H9 (cell line): ENCODE results near the gene ZNF672. TPM values are rescaled to one million over a fixed set of nuclear protein-coding genes. Genes with fewer than 3 reads are reported as not detected.

ENCODE experiments used
- DNase-seq: peaks from one replicate; pipeline ENCODE4 v3.0.0-alpha.2; 2017
- H2AFZ ChIP-seq: one replicate; pipeline ENCODE4 v1.6.1; 2013; ENCODE audit warnings: mild to moderate bottlenecking, low read length, control low read depth, moderate library complexity
- H2AK5ac ChIP-seq: 2 replicates; pipeline ENCODE4 v1.6.1; 2013; ENCODE audit warnings: low read length, control low read depth, mixed read lengths; ENCODE audit not compliant: insufficient read length
- H2BK120ac ChIP-seq: one replicate; pipeline ENCODE4 v1.6.1; 2013; ENCODE audit warnings: low read depth, mild to moderate bottlenecking, low read length, control low read depth, inconsistent platforms; ENCODE audit not compliant: poor library complexity, severe bottlenecking
- H2BK12ac ChIP-seq: 2 replicates; pipeline ENCODE4 v1.6.1; 2013; ENCODE audit warnings: low read length, control low read depth, mixed read lengths, low read depth; ENCODE audit not compliant: insufficient read length
- H2BK15ac ChIP-seq: 2 replicates; pipeline ENCODE4 v1.6.1; 2013; ENCODE audit warnings: low read depth, low read length, control low read depth
- H2BK20ac ChIP-seq: one replicate; pipeline ENCODE4 v1.6.1; 2013; ENCODE audit warnings: low read depth, mild to moderate bottlenecking, low read length, control low read depth, inconsistent platforms; ENCODE audit not compliant: poor library complexity, severe bottlenecking
- H2BK5ac ChIP-seq: 2 replicates; pipeline ENCODE4 v1.6.1; 2013; ENCODE audit warnings: low read length, control low read depth, mixed read lengths; ENCODE audit not compliant: insufficient read length
- H3K14ac ChIP-seq: 2 replicates; pipeline ENCODE4 v1.6.1; 2013; ENCODE audit warnings: low read length, control low read depth; ENCODE audit not compliant: insufficient read depth
- H3K18ac ChIP-seq: 2 replicates; pipeline ENCODE4 v1.6.1; 2013; ENCODE audit warnings: low read depth, mild to moderate bottlenecking, mixed read lengths, low read length, control low read depth; ENCODE audit not compliant: insufficient read length
- H3K23ac ChIP-seq: 2 replicates; pipeline ENCODE4 v1.6.1; 2013; ENCODE audit warnings: low read length, control low read depth, mixed read lengths, low read depth; ENCODE audit not compliant: insufficient read length
- H3K23me2 ChIP-seq: 2 replicates; pipeline ENCODE4 v1.6.1; 2013; ENCODE audit warnings: low read depth, mild to moderate bottlenecking, mixed read lengths, low read length, control low read depth; ENCODE audit not compliant: insufficient read length, poor library complexity, severe bottlenecking
- H3K27ac ChIP-seq: 2 replicates; pipeline ENCODE4 v1.5.1; 2013; ENCODE audit warnings: low read length, control low read depth, mixed read lengths, low read depth; ENCODE audit not compliant: insufficient read length
- H3K27me3 ChIP-seq: 2 replicates; pipeline ENCODE4 v1.6.1; 2013; ENCODE audit warnings: low read length, control low read depth, inconsistent platforms; ENCODE audit not compliant: insufficient read depth
- H3K4ac ChIP-seq: 2 replicates; pipeline ENCODE4 v1.6.1; 2013; ENCODE audit warnings: low read depth, mild to moderate bottlenecking, control low read depth, inconsistent platforms, low read length, moderate library complexity
- H3K4me1 ChIP-seq: 2 replicates; pipeline ENCODE4 v1.6.1; 2013; ENCODE audit warnings: low read length, control low read depth, inconsistent platforms; ENCODE audit not compliant: insufficient read depth
- H3K4me2 ChIP-seq: 2 replicates; pipeline ENCODE4 v1.6.1; 2013; ENCODE audit warnings: low read length, control low read depth, mixed read lengths; ENCODE audit not compliant: insufficient read length, insufficient read depth
- H3K56ac ChIP-seq: 2 replicates; pipeline ENCODE4 v1.6.1; 2013; ENCODE audit warnings: low read depth, mild to moderate bottlenecking, mixed read lengths, low read length, control low read depth; ENCODE audit not compliant: insufficient read length
- H3K79me1 ChIP-seq: 2 replicates; pipeline ENCODE4 v1.6.1; 2013; ENCODE audit warnings: low read depth, mild to moderate bottlenecking, moderate library complexity, low read length, control low read depth, inconsistent platforms; ENCODE audit not compliant: insufficient read depth, poor library complexity, severe bottlenecking
- H3K79me2 ChIP-seq: 2 replicates; pipeline ENCODE4 v1.6.1; 2013; ENCODE audit warnings: low read length, control low read depth, inconsistent platforms; ENCODE audit not compliant: insufficient read depth
- H3K9ac ChIP-seq: 2 replicates; pipeline ENCODE4 v1.6.1; 2013; ENCODE audit warnings: low read length, control low read depth, mixed read lengths; ENCODE audit not compliant: insufficient read length; ENCODE audit errors: extremely low read depth
- H3K9me3 ChIP-seq: one replicate; pipeline ENCODE4 v1.6.1; 2013; ENCODE audit warnings: low read depth, low read length, inconsistent platforms; ENCODE audit not compliant: control insufficient read depth
- H3T11ph ChIP-seq: one replicate; pipeline ENCODE4 v1.6.1; 2013; ENCODE audit warnings: mild to moderate bottlenecking, low read length, control low read depth, inconsistent platforms
- H4K20me1 ChIP-seq: one replicate; pipeline ENCODE4 v1.6.1; 2013; ENCODE audit not compliant: control insufficient read depth, insufficient read length, insufficient read depth
- H4K5ac ChIP-seq: 2 replicates; pipeline ENCODE4 v1.6.1; 2013; ENCODE audit warnings: low read depth, mild to moderate bottlenecking, mixed read lengths, low read length, control low read depth; ENCODE audit not compliant: insufficient read length
- H4K8ac ChIP-seq: replicated peaks from 2 replicates; pipeline ENCODE4 v1.6.1; 2013; ENCODE audit warnings: low read length, control low read depth, mixed read lengths, low read depth; ENCODE audit not compliant: insufficient read length
- H4K91ac ChIP-seq: 2 replicates; pipeline ENCODE4 v1.6.1; 2013; ENCODE audit warnings: low read depth, mild to moderate bottlenecking, moderate library complexity, mixed read lengths, low read length, control low read depth; ENCODE audit not compliant: insufficient read length
- H3K27ac Mint-ChIP-seq, 3 experiments: 2 replicates in 2 of 3; 3 replicates in 1 of 3; pipeline ENCODE4 v1.8.0; 2020 to 2021; ENCODE audit warnings: mixed read lengths in 3 of 3, mild to moderate bottlenecking in 1 of 3, moderate library complexity in 1 of 3
- H3K27me3 Mint-ChIP-seq: 2 replicates; pipeline ENCODE4 v1.8.0; 2021; ENCODE audit warnings: low read depth, mild to moderate bottlenecking, moderate library complexity, mixed read lengths
- H3K36me3 Mint-ChIP-seq, 3 experiments: 2 replicates in 2 of 3; 3 replicates in 1 of 3; pipeline ENCODE4 v1.8.0; 2020 to 2021; ENCODE audit warnings: low read depth in 3 of 3, mixed read lengths in 3 of 3; ENCODE audit not compliant: insufficient read depth in 1 of 3
- H3K4me1 Mint-ChIP-seq, 2 experiments: 2 replicates each; pipeline ENCODE4 v1.8.0; 2020; ENCODE audit warnings: mixed read lengths in 2 of 2
- H3K4me3 Mint-ChIP-seq, 2 experiments: 2 replicates in 1 of 2; 3 replicates in 1 of 2; pipeline ENCODE4 v1.8.0; 2020 to 2021; ENCODE audit warnings: mild to moderate bottlenecking in 2 of 2, mixed read lengths in 2 of 2, moderate library complexity in 1 of 2
- H3K9me3 Mint-ChIP-seq, 2 experiments: 2 replicates in 1 of 2; 3 replicates in 1 of 2; pipeline ENCODE4 v1.8.0; 2020; ENCODE audit warnings: mild to moderate bottlenecking in 2 of 2, mixed read lengths in 2 of 2, moderate library complexity in 1 of 2
- CTCF ChIP-seq: fragments of 200-600 bp; sonication (generic); conservative IDR thresholded peaks from 3 replicates; pipeline ENCODE4 v1.8.0; 2021; ENCODE audit warnings: antibody characterized with exemption, mild to moderate bottlenecking
- WGBS: extraction: QIAGEN DNeasy Blood & Tissue Kit; methylation state at CpG from one replicate; pipeline ENCODE4 v1.1.7; 2013; ENCODE audit warnings: missing lambda C conversion rate, low lambda C conversion rate, mixed read lengths; ENCODE audit not compliant: insufficient read length; ENCODE audit errors: extremely low coverage; 5-methylcytosine and 5-hydroxymethylcytosine counted together
- total RNA-seq: library from RNA; stranded (reverse); gene quantifications from 2 replicates; pipeline ENCODE4 v1.2.1, GENCODE V29; 2021

ZNF672 gene
- total RNA-seq, 1 experiment from 2014 or later: 29.4 TPM

GRCh38 chr1:248807067-248807737 lies 30.8 kb upstream of the ZNF672 start:
- H3K9me3 ChIP-seq: peaks cover 26% of the 10 kb centered on the region
- no peak overlapping the region for H3K4ac ChIP-seq
- Mint-ChIP-seq H3K27ac (no peak overlapping the region; a peak in 1 of 7 replicates), H3K27me3 (peaks cover 4% of the 10 kb centered on the region), H3K4me3 (no peak overlapping the region), H3K36me3 (peaks cover 4 to 18% (median 9%) of the 10 kb centered on the region in 3 experiments), H3K4me1 (0 out of 4 replicates have a peak, but pooled peaks cover 0 to under 1% of the 10 kb centered on the region in 2 experiments), H3K9me3 (peaks cover 24 to 30% of the 10 kb centered on the region in 2 experiments)
- H3T11ph ChIP-seq: no peak overlapping the region
- no peak overlapping the region for H2BK20ac ChIP-seq
- peak; percentile 66 for DNase-seq
- no peak overlapping the region for H3K4me2 ChIP-seq
- no peaks in the 10 kb centered on the region for H3K27me3 ChIP-seq
- H4K20me1 ChIP-seq: no peaks in the 10 kb centered on the region
- TF ChIP-seq CTCF: peak; percentile 85
- no peak overlapping the region for H2BK12ac ChIP-seq
- H3K14ac ChIP-seq: no peak overlapping the region
- no peak overlapping the region for H3K27ac ChIP-seq
- H3K4me1 ChIP-seq: no peaks in the 10 kb centered on the region
- no peak overlapping the region for H2BK5ac ChIP-seq
- H3K56ac ChIP-seq: no peak overlapping the region
- H4K5ac ChIP-seq: no peak overlapping the region
- no peak overlapping the region for H3K18ac ChIP-seq
- H3K23me2 ChIP-seq: no peaks in the 10 kb centered on the region
- no peak overlapping the region for H4K91ac ChIP-seq
- H2AK5ac ChIP-seq: no peak overlapping the region
- no peak overlapping the region for H2AFZ ChIP-seq
- no peak overlapping the region for H2BK120ac ChIP-seq
- no peaks in the 10 kb centered on the region for H3K79me1 ChIP-seq
- H2BK15ac ChIP-seq: no peak overlapping the region
- H3K9ac ChIP-seq: no peak overlapping the region
- H4K8ac ChIP-seq: no peak overlapping the region
- H3K79me2 ChIP-seq: no peaks in the 10 kb centered on the region
- no peak overlapping the region for H3K23ac ChIP-seq
- no CpG with 5 or more reads among the region's 15 CpGs for WGBS
